PC-3 (cell line): ENCODE measurements around the gene PTGR2. TPM values are rescaled to one million over a fixed set of nuclear protein-coding genes. Genes with fewer than 3 reads are reported as not detected.

Experiments
- ATAC-seq: fragments of 200-7000 bp; cut with Tn5 transposase; 2 replicates; pipeline ENCODE4 v1.9.1; 2020; ENCODE audit warnings: mild to moderate bottlenecking, moderate library complexity
- BruUV-seq: library from RNA; stranded (reverse); fragments of 400-500 nt; replicated peaks from 2 replicates; lab custom pipeline; 2021; lab: Mats Ljungman, UMichigan
- CTCF ChIA-PET: fragments of 300-600 bp; sonication (Branson Sonifier 250); formaldehyde crosslinking; loops from one replicate; lab custom pipeline; 2022; ENCODE audit warnings: antibody characterized with exemption; lab: Charles Lee
- POLR2A ChIA-PET: fragments of 300-600 bp; sonication (Branson Sonifier 250); formaldehyde crosslinking; loops from one replicate; lab custom pipeline; 2022; ENCODE audit warnings: antibody characterized with exemption; ENCODE audit not compliant: unreplicated experiment; lab: Charles Lee
- DNase-seq: peaks from one replicate; pipeline ENCODE4 v3.0.0-alpha.2; 2015
- H2AFZ ChIP-seq: fragments of 300-600 bp; sonication (generic); 2 replicates; pipeline ENCODE4 v1.6.0; 2016; ENCODE audit warnings: antibody characterized with exemption, low read length
- H3F3A ChIP-seq: fragments of 300-600 bp; sonication (generic); one replicate; pipeline ENCODE4 v1.6.0; 2017; ENCODE audit warnings: antibody characterized with exemption, low read length, control low read depth, mild to moderate bottlenecking; ENCODE audit not compliant: unreplicated experiment
- H3K27ac ChIP-seq: fragments of 300-600 bp; sonication (generic); 2 replicates; pipeline ENCODE4 v1.5.1; 2016; ENCODE audit warnings: mild to moderate bottlenecking, low read length
- H3K27me3 ChIP-seq: fragments of 300-600 bp; sonication (generic); 2 replicates; pipeline ENCODE4 v1.6.1; 2016; ENCODE audit warnings: low read length, mixed read lengths
- H3K36me3 ChIP-seq: fragments of 300-600 bp; sonication (generic); 2 replicates; pipeline ENCODE4 v1.6.1; 2016; ENCODE audit warnings: low read depth, mixed run types, low read length, mixed read lengths
- H3K4me1 ChIP-seq: fragments of 300-600 bp; sonication (generic); 2 replicates; pipeline ENCODE4 v1.5.1; 2016; ENCODE audit warnings: low read length; ENCODE audit not compliant: insufficient read depth
- H3K4me2 ChIP-seq: fragments of 300-600 bp; sonication (generic); 2 replicates; pipeline ENCODE4 v1.6.0; 2016; ENCODE audit warnings: low read length
- H3K4me3 ChIP-seq: fragments of 300-600 bp; sonication (generic); 2 replicates; pipeline ENCODE4 v1.5.1; 2016; ENCODE audit warnings: mild to moderate bottlenecking, low read length, mixed read lengths
- H3K79me2 ChIP-seq: fragments of 300-600 bp; sonication (generic); 2 replicates; pipeline ENCODE4 v1.6.1; 2017; ENCODE audit warnings: low read length, mixed read lengths
- H3K9ac ChIP-seq: fragments of 300-600 bp; sonication (generic); 2 replicates; pipeline ENCODE4 v1.6.0; 2016; ENCODE audit warnings: mild to moderate bottlenecking, low read length
- H3K9me2 ChIP-seq: fragments of 300-600 bp; sonication (generic); replicated peaks from 2 replicates; pipeline ENCODE4 v1.6.1; 2016; ENCODE audit warnings: mixed run types, low read length, mixed read lengths
- H3K9me3 ChIP-seq: fragments of 300-600 bp; sonication (generic); 2 replicates; pipeline ENCODE4 v1.6.1; 2016; ENCODE audit warnings: low read length, mixed read lengths
- H4K20me1 ChIP-seq: fragments of 300-600 bp; sonication (generic); 2 replicates; pipeline ENCODE4 v1.6.1; 2016; ENCODE audit warnings: low read length, mixed read lengths
- CTCF ChIP-seq: fragments of 300-600 bp; sonication (generic); conservative IDR thresholded peaks from 2 replicates; pipeline ENCODE4 v1.5.1; 2017; ENCODE audit warnings: antibody characterized with exemption, low read depth, mild to moderate bottlenecking, low read length
- EZH2 ChIP-seq: fragments of 300-600 bp; sonication (generic); IDR thresholded peaks from one replicate; pipeline ENCODE4 v1.6.1; 2017; ENCODE audit warnings: antibody characterized with exemption, mild to moderate bottlenecking, low read length; ENCODE audit not compliant: unreplicated experiment
- EZH2phosphoT487 ChIP-seq: fragments of 300-600 bp; sonication (generic); IDR thresholded peaks from 2 replicates; pipeline ENCODE4 v1.6.1; 2018; ENCODE audit warnings: mild to moderate bottlenecking, antibody characterized with exemption, low read length, borderline replicate concordance
- intact Hi-C: fragments of 100-400 bp; cut with micrococcal nuclease; formaldehyde crosslinking; loops from 2 replicates; pipeline ENCODE4 v1.9.0; 2023
- total RNA-seq: library from RNA; depleted of rRNA; stranded (reverse); fragments of >200 nt; gene quantifications from 2 replicates; pipeline ENCODE4 v1.2.3, GENCODE V29; 2014

PTGR2 gene
- total RNA-seq, 1 experiment from 2014 or later, result 6.2 TPM

- Histone ChIP-seq H2AFZ (no peak overlapping the region), H3K4me1 (peaks cover 14% of the 10 kb centered on the region), H4K20me1 (peaks cover 21% of the 10 kb centered on the region), H3K27me3 (no peaks in the 10 kb centered on the region), H3K9ac (peak overlapping the region; percentile 89), H3K4me3 (peak overlapping the region; percentile 83), H3F3A (no peaks in the 10 kb centered on the region), H3K36me3 (peaks cover 3% of the 10 kb centered on the region; the same call in 1 of the 2 replicates), H3K9me2 (no peaks in the 10 kb centered on the region), H3K79me2 (peaks cover 72% of the 10 kb centered on the region), H3K27ac (no peak overlapping the region), H3K4me2 (peak overlapping the region; percentile 79), H3K9me3 (no peaks in the 10 kb centered on the region)
- ATAC-seq (no peak), DNase-seq (peak; percentile 52)
- TSS peak; percentile 17 for BruUV-seq
- no peak for TF ChIP-seq CTCF
- no peak for TF ChIP-seq EZH2
- TF ChIP-seq EZH2phosphoT487, result no peak
- ChIA-PET POLR2A (interaction anchor here (1.6 kb wide), 1 partner anchor 36 kb away, joined by 11 read pairs; the partner anchor contains the start of gene PTGR2), CTCF (interaction anchor here (0.7 kb wide), 1 partner anchor 253 kb away, joined by 3 read pairs; no protein-coding TSS in a partner anchor)
- intact Hi-C loops, result no loop called here
These were observed 36.2 kb downstream of the PTGR2 start for GRCh38 chr14:73887694-73888459.

- DNase-seq (peak; percentile 32), ATAC-seq (peak; percentile 5; the same call in 1 of the 2 replicates)
- CTCF ChIA-PET, result interaction anchor here (0.7 kb wide), 1 partner anchor 254 kb away, joined by 3 read pairs; no protein-coding TSS in a partner anchor
- TF ChIP-seq EZH2, result no peak
- TF ChIP-seq CTCF, result no peak
- TF ChIP-seq EZH2phosphoT487, result no peak
- H3K9me3 ChIP-seq, result no peaks in the 10 kb centered on the region
- peak overlapping the region; percentile 83 for H3K4me3 ChIP-seq
- no peak overlapping the region for H2AFZ ChIP-seq
- BruUV-seq, result no TSS peak
- H3K36me3 ChIP-seq, result peaks cover 8% of the 10 kb centered on the region
- no peaks in the 10 kb centered on the region for H3K27me3 ChIP-seq
- POLR2A ChIA-PET, result no interaction called here
- intact Hi-C loops, result no loop called here
- peaks cover 77% of the 10 kb centered on the region for H3K79me2 ChIP-seq
- H3K27ac ChIP-seq, result no peak overlapping the region
- H4K20me1 ChIP-seq, result peaks cover 23% of the 10 kb centered on the region
- no peaks in the 10 kb centered on the region for H3K9me2 ChIP-seq
- H3K4me1 ChIP-seq, result peaks cover 14% of the 10 kb centered on the region
- H3K4me2 ChIP-seq, result peak overlapping the region; percentile 79
- H3F3A ChIP-seq, result no peaks in the 10 kb centered on the region
- H3K9ac ChIP-seq, result peak overlapping the region; percentile 89; the same call in 1 of the 2 replicates
These were observed 36.8 kb downstream of the PTGR2 start for GRCh38 chr14:73888460-73888725.

- H3K36me3 ChIP-seq, result peaks cover 14% of the 10 kb centered on the region
- no peak overlapping the region for H3K27ac ChIP-seq
- H2AFZ ChIP-seq, result no peak overlapping the region
- H3K9me3 ChIP-seq, result no peaks in the 10 kb centered on the region
- no TSS peak for BruUV-seq
- no peaks in the 10 kb centered on the region for H3F3A ChIP-seq
- H3K4me1 ChIP-seq, result peaks cover 14% of the 10 kb centered on the region
- POLR2A ChIA-PET, result no interaction called here
- intact Hi-C loops, result no loop called here
- peak overlapping the region; percentile 79 for H3K4me2 ChIP-seq
- DNase-seq, result peak; percentile 5
- TF ChIP-seq EZH2phosphoT487, result no peak
- no peak for TF ChIP-seq EZH2
- TF ChIP-seq CTCF, result no peak
- CTCF ChIA-PET, result no interaction called here
- peaks cover 28% of the 10 kb centered on the region for H4K20me1 ChIP-seq
- peak overlapping the region; percentile 83 for H3K4me3 ChIP-seq
- H3K27me3 ChIP-seq, result no peaks in the 10 kb centered on the region
- no peak for ATAC-seq
- no peak overlapping the region for H3K9ac ChIP-seq
- H3K9me2 ChIP-seq, result no peaks in the 10 kb centered on the region
- H3K79me2 ChIP-seq, result peaks cover 83% of the 10 kb centered on the region
These were observed 37.3 kb downstream of the PTGR2 start for GRCh38 chr14:73888971-73889370.
